Stimulated activated CD4-positive, alpha-beta T cell treated with anti-CD3 and anti-CD28 coated beads, Interleukin-4, amount 100 ng/mL, for 4 hours (primary cell): Measurements from ENCODE around the gene IQSEC1.
A peak's percentile ranks its signal among the peaks of the same experiment; 100 is the strongest.

Experiments used
- DNase-seq, 2 experiments: peaks; one replicate each; pipeline ENCODE4 v3.0.0-alpha.2; 2020

Gene IQSEC1

GRCh38 chr3:13073326-13074005, at the start of gene IQSEC1:
IQSEC1 (minus strand) TSS chr3:13073429; CDS start chr3:13073014, 415 bp downstream.
- peak; percentile 61 to 72 for DNase-seq

- DNase-seq: no peak
Measured at GRCh38 chr3:13122081-13123012, 49.1 kb upstream of the IQSEC1 start.

DNA sequence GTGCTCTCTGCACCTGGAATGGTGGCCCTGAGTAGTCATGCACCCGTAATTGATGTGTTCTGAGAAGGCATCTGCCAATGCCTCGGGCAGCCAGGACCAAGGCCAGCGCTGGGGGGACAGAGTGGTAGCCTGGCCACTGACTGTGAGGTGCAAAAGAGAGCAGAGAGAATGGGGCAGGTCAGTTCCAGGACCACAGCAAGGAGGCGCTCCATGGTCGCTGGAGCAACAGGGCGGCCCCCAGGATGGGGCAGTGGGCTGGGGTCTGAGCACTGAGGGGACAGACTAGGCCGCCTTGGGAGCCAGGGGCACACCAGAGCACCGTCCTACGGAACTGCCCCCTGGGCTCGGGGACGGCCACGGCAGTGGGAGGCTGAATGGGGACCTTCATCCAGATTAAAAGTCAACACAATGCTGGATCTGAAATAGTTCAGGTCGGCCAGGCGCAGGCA, 48.3 kb upstream of the IQSEC1 start:
- DNase-seq: no peak

- no peak for DNase-seq
Measured at GRCh38 chr3:13120928-13121552, 47.8 kb upstream of the IQSEC1 start.

- DNase-seq: no peak
Measured at GRCh38 chr3:13120289-13120927, 47.2 kb upstream of the IQSEC1 start.

DNA sequence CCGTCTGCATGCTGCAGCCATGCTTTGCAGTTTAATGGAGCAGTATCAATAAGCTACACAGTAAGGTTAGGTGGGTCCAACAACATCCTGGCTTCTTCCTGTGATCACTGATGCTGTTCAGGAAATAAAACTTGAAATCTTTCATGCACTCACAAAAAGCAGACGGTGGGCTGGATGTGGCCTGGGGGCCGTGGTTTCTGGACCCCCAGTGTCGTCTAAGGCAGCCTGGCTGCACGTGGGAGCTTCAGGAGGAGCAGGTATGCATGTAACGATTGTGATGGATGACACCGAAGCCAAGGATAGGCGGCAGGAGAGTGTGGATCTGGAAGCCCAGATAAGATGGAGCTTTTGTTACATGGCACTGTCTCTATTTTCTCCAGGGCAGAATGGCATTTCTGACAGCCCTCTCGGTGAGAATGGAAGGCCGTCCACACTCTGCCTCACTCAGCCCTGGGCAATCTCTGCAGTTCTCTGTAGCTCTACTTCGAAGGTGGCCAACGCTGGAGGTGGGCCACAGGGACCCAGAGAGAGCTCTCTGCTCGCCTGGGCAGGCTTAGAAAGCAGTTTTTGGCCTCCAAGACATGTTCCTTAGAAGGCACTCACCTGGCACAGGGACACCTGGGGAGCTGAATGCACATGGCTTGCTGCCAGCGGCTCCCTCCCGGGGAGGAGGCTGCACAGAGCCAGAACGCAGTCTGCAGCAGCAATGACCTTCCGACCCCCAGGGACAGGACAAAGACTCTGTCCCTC, 46.4 kb upstream of the IQSEC1 start:
- DNase-seq: no peak

GRCh38 chr3:13116426-13116825, 43.2 kb upstream of the IQSEC1 start:
- no peak for DNase-seq

DNA sequence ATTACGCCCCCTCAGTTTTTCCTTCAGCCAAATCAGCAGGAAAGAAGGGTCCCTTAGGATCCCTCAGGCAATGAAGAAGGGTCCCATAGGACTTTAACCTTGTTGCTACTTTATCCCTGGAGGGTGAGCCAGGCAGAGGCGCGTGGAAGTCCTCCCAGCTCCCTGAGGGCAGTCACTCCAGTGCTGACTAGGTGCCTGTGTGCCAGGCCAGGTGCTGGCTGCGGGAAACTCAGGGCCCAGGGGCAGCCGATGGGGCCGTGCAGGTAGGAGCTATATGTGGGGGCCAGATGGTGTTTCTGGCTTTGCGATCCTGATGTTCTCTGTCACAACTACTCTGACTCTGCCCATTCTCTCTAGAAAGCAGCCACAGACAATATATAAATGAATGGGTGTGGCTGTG, 42.8 kb upstream of the IQSEC1 start:
- DNase-seq: no peak

GRCh38 chr3:13115576-13115910, 42.3 kb upstream of the IQSEC1 start:
- no peak for DNase-seq

- no peak for DNase-seq
Measured at GRCh38 chr3:13114811-13115575, 41.8 kb upstream of the IQSEC1 start.

GRCh38 chr3:13113346-13114330, 40.4 kb upstream of the IQSEC1 start:
- DNase-seq: no peak

DNA sequence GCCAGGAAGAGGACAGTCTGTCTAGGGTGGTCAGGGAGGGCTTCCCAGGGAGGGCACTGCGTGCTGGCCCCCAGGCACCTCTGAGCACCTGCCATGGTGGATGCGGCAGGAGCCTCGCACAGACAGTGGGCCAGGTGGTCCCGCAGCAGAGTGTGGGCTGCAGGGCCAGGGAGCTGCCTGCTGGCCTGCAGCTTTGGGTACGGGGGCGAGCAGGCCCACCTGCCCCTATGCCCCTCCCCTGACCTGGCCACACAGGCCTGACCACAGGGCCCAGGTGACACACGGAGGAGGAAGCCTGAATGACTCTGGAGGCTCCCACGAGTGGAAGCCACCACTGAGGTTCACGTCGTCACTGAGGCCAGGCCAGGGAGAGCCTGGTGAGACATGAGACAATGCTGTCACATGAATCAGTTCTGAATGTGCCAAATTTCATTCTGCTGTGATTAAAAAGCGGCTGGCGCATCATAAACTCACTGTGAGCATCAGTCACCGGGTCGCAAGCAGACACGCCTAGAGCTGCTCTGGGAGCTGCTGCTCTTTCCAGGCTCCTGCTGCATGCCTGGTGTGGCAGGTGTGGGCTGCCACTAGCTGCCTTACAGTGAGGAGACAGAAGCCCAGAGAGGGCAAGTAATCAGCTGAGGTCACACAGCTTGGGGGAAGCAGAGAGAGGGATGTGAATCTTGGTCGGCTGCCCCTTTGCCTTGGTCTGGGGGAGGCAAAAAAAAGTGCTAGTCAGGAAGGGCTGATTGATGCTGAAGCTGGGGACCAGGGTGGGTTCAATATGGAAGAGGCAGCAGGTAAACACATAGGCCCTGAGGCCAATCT, 39.5 kb upstream of the IQSEC1 start:
- no peak for DNase-seq

GRCh38 chr3:13111873-13112520, 38.8 kb upstream of the IQSEC1 start:
- DNase-seq: no peak

DNA sequence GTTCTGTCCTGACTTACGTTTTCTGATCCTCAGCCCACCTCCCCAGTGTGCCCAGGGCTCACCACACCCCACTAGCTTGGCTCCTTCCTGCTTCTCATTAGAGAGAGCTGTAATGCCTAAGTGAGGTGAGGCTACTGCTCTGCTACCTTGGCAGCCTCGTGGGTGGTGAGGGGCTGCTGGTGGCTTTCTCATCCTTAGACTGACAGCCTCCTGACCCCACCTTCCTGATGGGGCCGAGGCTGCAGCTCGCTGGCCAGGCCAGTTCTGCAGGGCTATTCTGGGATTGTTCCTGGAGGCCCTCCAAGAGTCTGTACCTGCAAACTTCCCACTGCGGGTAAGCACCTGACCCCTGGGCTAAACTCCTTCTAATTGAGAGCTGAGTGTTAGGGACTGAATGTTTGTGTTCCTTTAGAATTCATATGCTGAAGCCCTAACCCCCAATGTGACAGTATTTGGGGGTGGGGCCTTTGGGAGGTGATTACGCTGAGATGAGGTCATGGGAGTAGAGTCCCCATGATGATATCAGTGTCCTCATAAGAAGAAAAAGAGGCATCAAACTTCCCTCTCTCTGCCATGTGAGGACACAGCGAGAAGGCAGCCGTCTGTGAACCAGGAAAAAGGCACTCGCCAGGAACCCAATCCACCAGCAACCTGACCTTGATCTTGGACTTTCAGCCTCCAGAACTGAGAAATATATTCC, 38.1 kb upstream of the IQSEC1 start:
- DNase-seq: no peak

DNA sequence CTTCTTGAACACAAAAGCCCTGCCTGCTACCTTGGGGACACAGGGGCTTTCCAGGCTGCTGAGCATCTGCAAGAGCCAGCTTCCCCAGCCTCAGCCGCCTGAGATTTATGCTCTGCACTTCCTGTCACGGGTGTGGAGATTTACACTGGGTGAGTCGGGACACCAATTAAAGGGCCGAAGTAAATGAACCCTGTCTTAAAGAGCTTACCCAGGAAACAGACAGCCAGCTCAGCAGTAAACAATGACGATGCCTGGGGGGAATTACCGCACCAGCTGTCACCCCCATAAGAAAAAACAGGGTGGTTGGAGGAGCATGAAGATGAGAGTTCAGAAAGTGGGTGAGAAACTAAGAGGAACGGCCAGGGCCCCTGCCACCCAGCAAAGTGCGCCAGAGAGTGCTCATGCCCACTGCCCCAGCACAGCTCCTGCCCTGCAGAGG, 37.5 kb upstream of the IQSEC1 start:
- no peak for DNase-seq

DNA sequence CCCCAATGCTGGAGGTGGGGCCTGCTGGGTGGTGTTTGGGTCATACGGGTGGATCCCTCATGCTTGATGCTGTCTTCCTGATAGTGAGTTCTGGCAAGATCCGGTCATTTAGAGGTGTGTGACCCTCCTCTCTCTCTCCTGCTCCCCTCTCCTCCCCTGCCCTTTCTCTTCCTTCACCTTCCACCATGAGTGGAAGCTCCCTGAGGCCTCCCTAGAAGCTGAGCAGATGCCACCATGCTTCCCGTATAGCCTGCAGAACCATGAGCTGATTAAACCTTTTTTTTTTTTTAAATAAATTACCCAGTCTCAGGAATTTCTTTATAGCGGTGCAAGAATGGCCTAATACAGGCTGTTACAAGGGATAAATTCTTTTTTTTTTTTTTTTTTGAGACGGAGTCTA, 36.3 kb upstream of the IQSEC1 start:
- DNase-seq: no peak

GRCh38 chr3:13108861-13109260, 35.6 kb upstream of the IQSEC1 start:
- DNase-seq: no peak

GRCh38 chr3:13107661-13108060, 34.4 kb upstream of the IQSEC1 start:
- DNase-seq: no peak
